ENCODE results near the gene MYMK.
A peak's percentile ranks its signal among the peaks of the same experiment; 100 is the strongest.

The MYMK gene

DNA sequence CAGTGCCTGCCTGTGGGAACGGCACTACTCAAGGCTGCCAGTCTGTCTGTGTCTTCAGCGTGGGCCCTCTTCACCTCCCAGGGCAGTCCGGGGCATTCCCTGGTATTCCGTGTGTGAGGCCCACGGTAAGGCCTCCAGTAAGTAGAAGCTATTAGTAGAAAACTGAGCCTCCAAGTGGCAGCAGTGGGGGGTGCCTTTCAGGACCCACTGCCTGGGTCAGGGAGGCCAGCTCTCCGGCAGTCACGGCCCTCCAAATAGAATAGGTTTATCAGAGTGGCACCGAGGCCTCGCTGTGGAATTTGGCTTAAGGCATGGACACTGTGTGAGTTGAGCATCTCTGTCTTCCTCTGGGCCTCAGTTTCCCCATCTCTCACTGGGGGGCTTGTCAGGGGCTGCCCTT lies 32.8 kb upstream of the MYMK start:
- no peak for DNase-seq

- DNase-seq = no peak
These were observed 31.6 kb upstream of the MYMK start for GRCh38 chr9:133556354-133556753.

DNA sequence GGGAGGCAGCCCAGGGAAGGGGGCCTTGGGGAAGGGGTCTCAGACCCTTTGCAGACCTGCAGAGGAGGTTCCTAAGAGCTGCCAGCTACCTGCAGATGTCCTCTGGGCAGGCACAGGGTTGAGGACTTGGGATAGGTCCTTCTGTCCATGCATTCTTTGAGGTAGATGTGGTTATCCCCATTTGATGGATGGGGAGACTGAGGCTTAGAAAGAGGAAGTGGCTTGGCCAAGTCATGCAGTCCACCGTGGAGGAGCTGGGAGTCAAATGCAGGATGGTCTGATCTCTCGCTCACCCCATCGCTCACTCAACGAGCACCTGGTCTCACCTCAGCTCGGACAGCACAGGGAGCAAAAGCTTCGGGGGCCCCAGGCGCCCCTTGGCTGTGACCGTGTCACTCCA lies 30.0 kb upstream of the MYMK start:
- no peak for DNase-seq

DNA sequence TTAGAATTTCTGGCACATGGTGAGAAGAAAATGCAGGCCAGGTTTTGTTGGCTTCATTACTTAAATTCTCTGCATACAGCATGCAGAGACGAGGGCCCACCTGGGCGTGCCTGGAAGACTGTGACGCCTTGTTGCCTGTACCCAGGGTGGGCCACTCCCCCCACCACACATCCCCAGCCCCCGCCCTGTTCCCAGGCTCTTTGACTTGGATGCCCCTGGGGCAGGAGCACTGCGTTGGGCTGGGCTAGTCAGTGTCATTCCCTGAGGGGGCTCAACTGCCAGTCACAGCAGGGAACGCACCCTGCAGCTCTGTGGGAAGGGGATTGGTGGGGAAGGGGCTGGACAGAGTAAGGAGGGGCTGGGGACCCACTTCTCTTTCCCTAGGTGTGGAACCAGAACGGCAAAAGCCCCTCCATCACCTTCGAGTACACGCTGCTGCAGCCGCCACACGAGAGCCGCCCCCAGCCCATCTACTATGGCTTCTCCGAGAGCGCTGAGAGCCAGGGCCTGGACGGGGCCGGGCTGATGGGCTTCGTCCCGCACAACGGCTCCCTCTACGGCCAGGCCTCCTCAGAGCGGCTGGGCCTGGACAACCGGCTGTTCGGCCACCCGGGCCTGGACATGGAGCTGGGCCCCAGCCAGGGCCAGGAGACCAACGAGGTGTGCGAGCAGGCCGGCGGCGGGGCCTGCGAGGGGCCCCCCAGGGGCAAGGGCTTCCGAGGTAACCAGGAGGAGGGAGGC lies 29.4 kb upstream of the MYMK start:
- DNase-seq = no peak

DNA sequence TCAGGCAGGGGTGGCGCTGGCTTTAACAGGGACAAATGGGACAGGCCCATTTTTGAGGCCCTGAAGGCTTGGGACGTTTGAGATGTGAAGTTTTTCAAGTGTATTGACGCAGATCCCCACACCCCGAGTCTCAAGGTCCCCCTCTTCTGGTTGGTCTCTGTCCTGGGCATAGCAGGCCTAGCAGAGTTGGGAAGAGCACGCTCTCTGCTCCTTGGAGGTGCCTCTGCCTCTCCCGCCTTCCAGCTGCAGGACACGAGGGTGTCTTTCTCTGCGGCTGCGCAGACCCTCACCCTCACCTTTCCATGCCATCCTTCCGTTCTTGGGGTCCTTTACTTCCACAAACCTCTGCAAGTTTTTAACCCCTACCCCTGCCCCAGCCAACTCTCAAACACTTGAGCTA lies 28.4 kb upstream of the MYMK start:
- DNase-seq = no peak

GRCh38 chr9:133552236-133552635 lies 27.5 kb upstream of the MYMK start:
- no peak for DNase-seq

- no peak for DNase-seq
These were observed 26.7 kb upstream of the MYMK start for GRCh38 chr9:133551446-133551845.

GRCh38 chr9:133547116-133547515 lies 22.4 kb upstream of the MYMK start:
- no peak for DNase-seq

- no peak for DNase-seq
These were observed 21.5 kb upstream of the MYMK start for GRCh38 chr9:133546287-133546680.

- DNase-seq = no peak
These were observed 20.9 kb upstream of the MYMK start for GRCh38 chr9:133545494-133546286.

DNA sequence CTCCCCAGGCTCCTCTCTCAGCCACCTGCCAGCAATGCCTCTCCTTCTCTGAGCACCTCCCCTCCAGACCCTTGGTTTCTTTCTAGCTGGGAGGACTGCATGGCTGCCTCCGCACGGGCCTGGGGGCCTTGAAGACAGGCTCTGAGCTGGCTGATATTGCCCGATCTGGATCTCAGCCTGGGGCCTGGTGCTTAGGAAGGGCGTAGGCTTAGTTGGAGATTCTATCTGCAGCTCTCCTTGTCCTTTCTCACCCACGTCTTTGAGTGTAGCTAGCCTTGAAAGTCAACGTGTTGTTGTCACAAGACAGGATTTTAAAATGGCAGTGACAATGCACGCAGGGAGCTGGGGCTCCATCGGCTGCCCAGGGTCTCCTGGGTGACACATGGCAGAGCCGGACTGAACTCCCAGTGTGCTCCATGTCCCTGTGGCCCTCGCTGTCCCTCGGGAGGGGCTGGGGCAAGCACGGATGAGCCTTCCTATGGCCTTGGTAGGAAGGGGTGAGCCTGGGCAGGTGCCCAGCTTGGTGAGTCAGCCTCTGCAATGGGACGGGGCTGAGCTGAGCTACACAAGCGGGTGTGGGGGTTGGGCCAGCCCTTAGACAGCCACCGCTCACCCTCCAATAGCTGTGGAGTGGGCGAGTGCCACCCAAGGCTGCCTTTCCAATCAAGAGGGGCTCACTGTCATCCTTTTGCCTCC lies 19.2 kb upstream of the MYMK start:
- DNase-seq = no peak

- no peak for DNase-seq
These were observed 17.2 kb upstream of the MYMK start for GRCh38 chr9:133542002-133542401.

- no peak for DNase-seq
These were observed 15.9 kb upstream of the MYMK start for GRCh38 chr9:133540698-133541025.

DNA sequence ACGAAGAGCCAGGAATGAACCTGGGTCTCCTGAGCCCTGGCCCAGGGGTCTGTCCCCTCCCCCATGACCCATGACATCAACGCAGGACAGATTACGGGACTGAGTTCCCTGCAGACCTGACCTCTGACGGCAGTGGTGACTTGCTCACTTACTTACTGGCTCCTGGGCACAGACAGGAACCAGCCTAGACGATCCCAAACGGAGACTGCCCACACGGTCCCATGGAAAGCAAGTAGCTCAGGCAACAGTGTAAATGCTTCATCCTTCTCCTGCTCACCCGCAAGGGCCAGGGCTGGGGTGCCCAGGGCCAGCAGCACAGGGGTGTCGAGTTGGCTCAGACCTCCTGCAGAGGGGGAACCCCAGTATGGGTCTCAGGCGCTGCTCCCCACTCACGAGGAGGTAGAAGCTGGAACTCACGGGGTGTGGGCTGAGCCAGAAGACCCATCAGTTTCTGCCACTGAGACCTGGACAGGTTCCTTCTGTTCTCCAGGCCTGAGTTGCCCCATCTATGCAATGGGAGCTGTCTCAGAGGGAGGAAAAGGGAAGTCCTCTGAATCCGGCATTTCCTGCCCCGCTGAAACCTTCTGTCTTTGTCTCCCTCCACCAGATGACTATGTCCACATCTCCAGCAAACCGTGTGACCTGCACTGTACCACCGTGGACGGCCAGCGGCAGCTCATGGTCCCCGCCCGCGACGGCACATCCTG lies 15.4 kb upstream of the MYMK start:
- no peak for DNase-seq

DNA sequence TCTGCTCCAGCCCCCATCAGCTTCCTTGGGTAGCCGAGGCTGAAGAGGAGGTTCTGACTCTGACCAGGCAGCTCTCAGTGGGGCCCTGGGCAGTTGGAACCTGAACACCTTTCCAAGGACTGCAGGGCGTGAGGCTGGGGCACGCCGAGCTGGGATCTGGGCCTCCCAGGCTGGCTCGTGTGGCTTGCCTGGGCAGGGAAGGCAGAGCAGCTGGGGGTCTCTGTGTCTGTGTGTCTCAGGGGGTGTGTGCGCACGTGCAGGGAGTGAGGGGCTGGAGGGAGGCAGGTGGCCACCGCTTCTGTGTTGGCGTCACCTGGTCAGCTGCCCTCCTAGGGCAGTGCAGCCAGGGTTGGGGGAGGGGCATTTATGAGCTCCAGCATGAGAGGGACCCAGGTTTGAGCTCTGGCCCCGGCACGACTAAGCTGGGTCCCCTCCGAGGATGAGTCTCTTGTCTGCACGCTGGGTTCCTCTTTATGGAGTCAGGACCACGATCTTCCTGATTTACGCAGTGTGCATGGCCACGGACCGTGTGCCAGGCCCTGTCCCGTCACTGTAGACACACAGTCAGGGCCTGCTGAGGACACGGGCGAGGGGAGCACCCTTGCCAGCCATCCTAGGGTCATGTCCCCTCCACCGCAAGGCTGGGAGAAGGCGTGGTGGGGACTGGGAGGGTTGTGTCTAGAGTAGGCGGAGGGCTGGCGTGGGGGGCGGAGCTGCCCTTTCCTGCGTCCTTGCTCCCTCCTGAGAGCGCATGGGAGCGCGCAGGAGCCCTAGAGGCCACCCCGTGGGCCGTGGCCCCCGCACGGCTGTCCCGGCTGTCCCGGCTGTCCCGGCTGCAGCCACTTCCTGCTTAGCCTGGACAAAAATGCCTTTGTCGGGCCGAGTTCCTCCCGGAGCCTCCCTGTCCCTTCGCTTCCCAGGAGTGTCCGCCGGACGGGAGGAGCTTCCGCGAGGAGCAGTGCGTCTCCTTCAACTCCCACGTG lies 14.4 kb upstream of the MYMK start:
- no peak for DNase-seq

GRCh38 chr9:133538176-133538575 lies 13.4 kb upstream of the MYMK start:
- DNase-seq = no peak

- no peak for DNase-seq
These were observed 12.5 kb upstream of the MYMK start for GRCh38 chr9:133537257-133537656.

GRCh38 chr9:133536536-133536935 lies 11.8 kb upstream of the MYMK start:
- no peak for DNase-seq

DNA sequence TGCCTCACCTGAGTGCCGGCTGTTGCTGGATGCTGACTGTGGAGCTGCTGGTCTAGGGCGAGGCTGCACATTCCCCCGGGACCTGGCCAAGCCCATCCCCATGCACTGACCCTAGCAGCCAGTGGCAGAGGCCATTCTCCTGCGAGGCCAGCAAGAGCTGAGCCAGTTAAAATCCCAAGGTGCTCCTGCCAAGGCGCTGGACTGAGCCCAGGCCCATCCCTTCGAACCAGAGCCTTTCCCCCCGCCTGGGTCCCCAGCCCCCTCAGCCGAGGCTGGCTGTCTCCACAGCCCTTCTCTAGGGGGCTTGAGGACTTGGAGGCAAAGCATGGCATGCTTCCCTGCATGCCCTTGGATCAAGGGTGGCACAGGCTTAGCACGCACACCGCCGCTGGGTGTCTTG lies 11.3 kb upstream of the MYMK start:
- DNase-seq = no peak

DNA sequence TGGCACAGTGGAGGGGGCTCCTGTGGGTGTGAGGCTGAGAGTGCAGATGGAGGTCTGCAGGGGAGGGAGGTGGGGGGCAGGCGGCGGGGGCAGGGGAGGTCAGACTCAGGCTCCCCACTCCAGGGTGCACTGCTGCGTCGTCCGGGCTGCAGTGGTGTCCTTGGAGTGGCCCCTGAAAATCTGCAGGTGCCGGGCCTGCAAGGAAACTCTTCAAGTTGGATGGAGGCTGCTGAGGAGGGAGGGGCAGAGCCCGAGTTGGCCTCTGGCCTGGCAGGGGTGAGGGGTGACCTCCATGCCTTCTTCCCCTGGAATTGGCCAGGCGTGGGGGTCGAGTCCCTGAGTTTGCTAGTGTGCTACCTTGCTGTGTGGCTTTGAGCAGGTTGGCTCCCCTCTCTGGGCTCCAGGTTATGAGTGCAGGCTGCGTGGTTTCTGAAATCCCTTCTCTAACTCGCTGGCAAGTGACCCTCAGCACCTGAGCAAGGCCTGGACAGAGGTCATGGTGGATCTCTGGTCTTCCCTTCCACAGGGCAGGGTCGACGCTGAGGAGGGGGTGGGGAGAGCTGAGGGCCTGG lies 10.6 kb upstream of the MYMK start:
- DNase-seq = no peak

- peak in 2 of 4 experiments; percentile 31 to 34 for DNase-seq
These were observed 9.9 kb upstream of the MYMK start, which contains the start of gene ADAMTSL2 for GRCh38 chr9:133534346-133535291. Gene ADAMTSL2, plus strand, starts transcription at chr9:133534704. Its CDS starts 2,009 bp downstream, at chr9:133536713.

Data from activated naive CD4-positive, alpha-beta T cell (primary cell).